ENCODE data around the gene SNAP91. TPM values are rescaled to one million over a fixed set of nuclear protein-coding genes. Genes with fewer than 3 reads are reported as not detected.

SNAP91 gene
- polyA plus RNA-seq, 1 donor from 2014 or later: 88.6 TPM

- Histone ChIP-seq H3K9me2 (ENCODE audit: insufficient read depth, low read length) (no peaks in the 10 kb centered on the region), H3F3A (ENCODE audit: insufficient read depth, low read length, poor library complexity, severe bottlenecking) (no peaks in the 10 kb centered on the region), H3K4me3 (ENCODE audit: low read length) (no peak overlapping the region), H3K79me2 (replicated peaks; ENCODE audit: insufficient read depth, low read length) (no peaks in the 10 kb centered on the region), H3K27ac (ENCODE audit: low read length) (no peak overlapping the region), H3K4me2 (ENCODE audit: low read length) (no peak overlapping the region), H4K20me1 (ENCODE audit: insufficient read depth) (no peaks in the 10 kb centered on the region), H3K36me3 (ENCODE audit: insufficient read depth, low read length) (peaks cover 42% of the 10 kb centered on the region), H3K27me3 (ENCODE audit: insufficient read depth, low read depth, low read length) (no peaks in the 10 kb centered on the region), H3K9ac (ENCODE audit: low read length) (no peak overlapping the region), H2AFZ (ENCODE audit: low read depth, low read length) (no peak overlapping the region), H3K9me3 (ENCODE audit: low read length) (no peaks in the 10 kb centered on the region)
- TF ChIP-seq EZH2 (IDR thresholded peaks at IDR 0.05; ENCODE audit: borderline replicate concordance, insufficient read depth, low read length, poor library complexity, severe bottlenecking): no peak
Observed at GRCh38 chr6:83597051-83597450, 111.8 kb downstream of the SNAP91 start.

- no peak for TF ChIP-seq EP300 (conservative IDR thresholded peaks at IDR 0.05; ENCODE audit: poor library complexity, severe bottlenecking)
- TF ChIP-seq MXI1 (conservative IDR thresholded peaks at IDR 0.05; ENCODE audit: poor library complexity, severe bottlenecking): no peak
- no peak for TF ChIP-seq CTCF (IDR thresholded peaks at IDR 0.05; ENCODE audit: poor library complexity, severe bottlenecking)
- no peak for TF ChIP-seq RAD21 (conservative IDR thresholded peaks at IDR 0.05)
- TF ChIP-seq POLR2AphosphoS5 (IDR thresholded peaks at IDR 0.05): no peak
- TF ChIP-seq REST (IDR thresholded peaks at IDR 0.05; ENCODE audit: borderline replicate concordance): no peak
- no peak for TF ChIP-seq EZH2 (IDR thresholded peaks at IDR 0.05; ENCODE audit: borderline replicate concordance, insufficient read depth, low read length, poor library complexity, severe bottlenecking)
- no peak for TF ChIP-seq TAF1 (IDR thresholded peaks at IDR 0.05; ENCODE audit: low read depth)
- TF ChIP-seq SMC3 (conservative IDR thresholded peaks at IDR 0.05; ENCODE audit: poor library complexity): no peak
Observed at GRCh38 chr6:83594941-83595340, 114.0 kb downstream of the SNAP91 start.

GRCh38 chr6:83593395-83593785 is 115.5 kb downstream of the SNAP91 start:
- no peak overlapping the region for H3K4me2 ChIP-seq (ENCODE audit: low read length)
- H3K9me3 ChIP-seq (ENCODE audit: low read length): no peaks in the 10 kb centered on the region
- H3K27me3 ChIP-seq (ENCODE audit: insufficient read depth, low read depth, low read length): no peaks in the 10 kb centered on the region
- TF ChIP-seq MXI1 (conservative IDR thresholded peaks at IDR 0.05; ENCODE audit: poor library complexity, severe bottlenecking) (no peak), REST (IDR thresholded peaks at IDR 0.05; ENCODE audit: borderline replicate concordance) (no peak), EP300 (conservative IDR thresholded peaks at IDR 0.05; ENCODE audit: poor library complexity, severe bottlenecking) (no peak), SMC3 (conservative IDR thresholded peaks at IDR 0.05; ENCODE audit: poor library complexity) (no peak), POLR2AphosphoS5 (IDR thresholded peaks at IDR 0.05) (no peak), EZH2 (IDR thresholded peaks at IDR 0.05; ENCODE audit: borderline replicate concordance, insufficient read depth, low read length, poor library complexity, severe bottlenecking) (no peak), RAD21 (conservative IDR thresholded peaks at IDR 0.05) (no peak), CTCF (IDR thresholded peaks at IDR 0.05; ENCODE audit: poor library complexity, severe bottlenecking) (no peak), TAF1 (IDR thresholded peaks at IDR 0.05; ENCODE audit: low read depth) (no peak)
- no peaks in the 10 kb centered on the region for H3K79me2 ChIP-seq (replicated peaks; ENCODE audit: insufficient read depth, low read length)
- H2AFZ ChIP-seq (ENCODE audit: low read depth, low read length): no peak overlapping the region
- no peak overlapping the region for H3K9ac ChIP-seq (ENCODE audit: low read length)
- no peak overlapping the region for H3K4me3 ChIP-seq (ENCODE audit: low read length)
- peaks cover 20% of the 10 kb centered on the region for H3K36me3 ChIP-seq (ENCODE audit: insufficient read depth, low read length)
- no peak overlapping the region for H3K27ac ChIP-seq (ENCODE audit: low read length)
- H3F3A ChIP-seq (ENCODE audit: insufficient read depth, low read length, poor library complexity, severe bottlenecking): no peaks in the 10 kb centered on the region
- no peaks in the 10 kb centered on the region for H3K9me2 ChIP-seq (ENCODE audit: insufficient read depth, low read length)
- H4K20me1 ChIP-seq (ENCODE audit: insufficient read depth): no peaks in the 10 kb centered on the region

More at GRCh38 chr6:83594941-83595340, 114.0 kb downstream of the SNAP91 start:
- H4K20me1 ChIP-seq (ENCODE audit: insufficient read depth): no peaks in the 10 kb centered on the region
- no peak overlapping the region for H3K9ac ChIP-seq (ENCODE audit: low read length)
- no peak overlapping the region for H3K4me3 ChIP-seq (ENCODE audit: low read length)
- H3K36me3 ChIP-seq (ENCODE audit: insufficient read depth, low read length): peaks cover 26% of the 10 kb centered on the region
- no peaks in the 10 kb centered on the region for H3K9me2 ChIP-seq (ENCODE audit: insufficient read depth, low read length)
- no peak overlapping the region for H3K4me2 ChIP-seq (ENCODE audit: low read length)
- no peaks in the 10 kb centered on the region for H3K9me3 ChIP-seq (ENCODE audit: low read length)
- H2AFZ ChIP-seq (ENCODE audit: low read depth, low read length): no peak overlapping the region
- no peaks in the 10 kb centered on the region for H3F3A ChIP-seq (ENCODE audit: insufficient read depth, low read length, poor library complexity, severe bottlenecking)
- no peaks in the 10 kb centered on the region for H3K27me3 ChIP-seq (ENCODE audit: insufficient read depth, low read depth, low read length)
- no peak overlapping the region for H3K27ac ChIP-seq (ENCODE audit: low read length)
- no peaks in the 10 kb centered on the region for H3K79me2 ChIP-seq (replicated peaks; ENCODE audit: insufficient read depth, low read length)
